PC-9 (cell line): ENCODE data around the gene EDAR.

ENCODE experiments used
- EZH2 ChIP-seq: fragments of 200-600 bp; sonication (generic); IDR thresholded peaks from 2 replicates; pipeline ENCODE4 v1.8.0; 2017; ENCODE audit warnings: antibody characterized with exemption, low read depth
- TF ChIP-seq, protein P1 (sequence below): fragments of 200-600 bp; sonication (generic); conservative IDR thresholded peaks from 2 replicates; pipeline ENCODE4 v1.6.1; 2017; ENCODE audit warnings: mixed run types, antibody characterized with exemption, mild to moderate bottlenecking, moderate library complexity

DNA sequence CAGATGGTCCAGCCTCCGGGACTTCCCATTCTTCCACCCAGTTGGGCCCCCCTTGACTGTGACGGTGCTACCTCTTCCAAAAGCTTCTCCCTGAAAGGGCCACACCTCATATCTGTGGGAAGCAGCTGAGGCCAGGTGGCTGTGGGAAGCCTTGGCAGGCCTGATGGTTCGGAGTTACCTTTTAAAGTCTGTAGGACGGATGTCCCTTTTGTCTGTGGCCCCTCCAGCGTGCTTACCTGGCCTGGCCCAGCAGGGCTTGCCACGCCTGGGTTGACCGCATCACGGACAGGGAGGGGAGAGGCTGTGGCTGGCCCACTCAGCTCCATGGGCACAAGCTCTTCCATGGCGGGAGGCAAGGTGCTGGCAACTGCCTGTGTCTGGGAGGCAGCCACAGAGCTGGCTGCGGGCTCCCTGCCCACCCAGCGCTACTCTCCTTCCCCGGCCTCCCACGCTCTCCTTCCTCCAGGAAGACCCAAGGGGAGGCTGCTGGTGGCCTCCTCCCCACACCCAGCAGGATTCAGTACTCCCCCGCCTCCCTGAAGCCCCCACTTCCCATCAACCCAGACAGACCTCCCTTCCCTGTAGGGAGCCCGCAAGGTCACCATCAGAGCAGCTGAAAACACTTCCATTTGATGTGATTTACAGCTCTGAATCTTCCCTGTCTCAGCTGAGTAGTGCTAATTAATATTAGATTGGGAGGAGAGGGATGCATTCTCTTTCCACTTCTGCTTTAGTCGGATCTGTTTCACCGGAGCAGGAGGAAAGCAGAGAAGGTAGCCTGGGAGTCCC, 52.8 kb downstream of the EDAR start:
- TF ChIP-seq, protein P1, sequence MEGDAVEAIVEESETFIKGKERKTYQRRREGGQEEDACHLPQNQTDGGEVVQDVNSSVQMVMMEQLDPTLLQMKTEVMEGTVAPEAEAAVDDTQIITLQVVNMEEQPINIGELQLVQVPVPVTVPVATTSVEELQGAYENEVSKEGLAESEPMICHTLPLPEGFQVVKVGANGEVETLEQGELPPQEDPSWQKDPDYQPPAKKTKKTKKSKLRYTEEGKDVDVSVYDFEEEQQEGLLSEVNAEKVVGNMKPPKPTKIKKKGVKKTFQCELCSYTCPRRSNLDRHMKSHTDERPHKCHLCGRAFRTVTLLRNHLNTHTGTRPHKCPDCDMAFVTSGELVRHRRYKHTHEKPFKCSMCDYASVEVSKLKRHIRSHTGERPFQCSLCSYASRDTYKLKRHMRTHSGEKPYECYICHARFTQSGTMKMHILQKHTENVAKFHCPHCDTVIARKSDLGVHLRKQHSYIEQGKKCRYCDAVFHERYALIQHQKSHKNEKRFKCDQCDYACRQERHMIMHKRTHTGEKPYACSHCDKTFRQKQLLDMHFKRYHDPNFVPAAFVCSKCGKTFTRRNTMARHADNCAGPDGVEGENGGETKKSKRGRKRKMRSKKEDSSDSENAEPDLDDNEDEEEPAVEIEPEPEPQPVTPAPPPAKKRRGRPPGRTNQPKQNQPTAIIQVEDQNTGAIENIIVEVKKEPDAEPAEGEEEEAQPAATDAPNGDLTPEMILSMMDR: no peak
- TF ChIP-seq EZH2: no peak
